SK-N-MC (cell line): ENCODE results near the gene FAM234A.
A peak's percentile ranks its signal among the peaks of the same experiment; 100 is the strongest.
"Not testable (repeated sequence)": the region's sequence is repeated elsewhere in the genome, so short reads cannot be mapped to it uniquely, and the experiment has no call there.

Experiments
- DNase-seq: peaks from one replicate; pipeline ENCODE4 v3.0.0-alpha.2; 2011; ENCODE audit warnings: low read depth, low spot score
- H3K27ac ChIP-seq: fragments of 200-600 bp; sonication (generic); 2 replicates; pipeline ENCODE4 v1.5.1; 2016; ENCODE audit warnings: mixed run types
- H3K36me3 ChIP-seq: fragments of 200-600 bp; sonication (generic); 2 replicates; pipeline ENCODE4 v1.6.1; 2017; ENCODE audit warnings: antibody characterized with exemption, low read length, mixed read lengths; ENCODE audit not compliant: insufficient read depth
- H3K4me3 ChIP-seq: fragments of 200-600 bp; sonication (generic); 2 replicates; pipeline ENCODE4 v1.5.1; 2016
- H3K9ac ChIP-seq: fragments of 200-600 bp; sonication (generic); 2 replicates; pipeline ENCODE4 v1.8.0; 2017; ENCODE audit warnings: mixed run types, mixed read lengths; ENCODE audit not compliant: insufficient read length
- H3K9me3 ChIP-seq: fragments of 200-600 bp; sonication (generic); 2 replicates; pipeline ENCODE4 v1.6.1; 2017; ENCODE audit warnings: low read depth, mild to moderate bottlenecking, antibody characterized with exemption, low read length, moderate library complexity, mixed read lengths
- EZH2 ChIP-seq: fragments of 200-600 bp; sonication (generic); IDR thresholded peaks from one replicate; pipeline ENCODE4 v1.6.1; 2017; ENCODE audit warnings: antibody characterized with exemption
- FOXP2 ChIP-seq: optimal IDR thresholded peaks from 2 replicates; pipeline ENCODE3; 2011; ENCODE audit warnings: mild to moderate bottlenecking, moderate library complexity; ENCODE audit not compliant: insufficient read depth; ENCODE audit errors: extremely low read length, control extremely low read depth
- POLR2AphosphoS5 ChIP-seq: IDR thresholded peaks from 2 replicates; pipeline ENCODE4 v1.6.1; 2012; ENCODE audit warnings: mild to moderate bottlenecking, low read depth, low read length, borderline replicate concordance

The FAM234A gene

GRCh38 chr16:228151-228851, 6.3 kb upstream of the FAM234A start:
- TF ChIP-seq POLR2AphosphoS5 (no peak), EZH2 (no peak), FOXP2 (no peak)
- H3K27ac ChIP-seq, result peak overlapping the region; percentile 93; the same call in 1 of the 2 replicates
- peak overlapping the region; percentile 93 for H3K4me3 ChIP-seq
- no peak for DNase-seq
- H3K9me3 ChIP-seq, result no peaks in the 10 kb centered on the region
- H3K9ac ChIP-seq, result peak overlapping the region; percentile 95
- peaks cover 52% of the 10 kb centered on the region for H3K36me3 ChIP-seq

GRCh38 chr16:228852-229730, 5.5 kb upstream of the FAM234A start, which contains the start of gene LUC7L:
LUC7L (minus strand) TSS chr16:229449; CDS start chr16:229339, 110 bp downstream.
- no peak for TF ChIP-seq FOXP2
- TF ChIP-seq POLR2AphosphoS5, result peak; percentile 99
- H3K27ac ChIP-seq, result peak within 1 kb of the TSS; percentile 93
- H3K4me3 ChIP-seq, result peak within 1 kb of the TSS; percentile 93
- H3K36me3 ChIP-seq, result peaks cover 44% of the 10 kb centered on the region
- peak within 1 kb of the TSS; percentile 95 for H3K9ac ChIP-seq
- DNase-seq, result no peak
- no peaks in the 10 kb centered on the region for H3K9me3 ChIP-seq

DNA sequence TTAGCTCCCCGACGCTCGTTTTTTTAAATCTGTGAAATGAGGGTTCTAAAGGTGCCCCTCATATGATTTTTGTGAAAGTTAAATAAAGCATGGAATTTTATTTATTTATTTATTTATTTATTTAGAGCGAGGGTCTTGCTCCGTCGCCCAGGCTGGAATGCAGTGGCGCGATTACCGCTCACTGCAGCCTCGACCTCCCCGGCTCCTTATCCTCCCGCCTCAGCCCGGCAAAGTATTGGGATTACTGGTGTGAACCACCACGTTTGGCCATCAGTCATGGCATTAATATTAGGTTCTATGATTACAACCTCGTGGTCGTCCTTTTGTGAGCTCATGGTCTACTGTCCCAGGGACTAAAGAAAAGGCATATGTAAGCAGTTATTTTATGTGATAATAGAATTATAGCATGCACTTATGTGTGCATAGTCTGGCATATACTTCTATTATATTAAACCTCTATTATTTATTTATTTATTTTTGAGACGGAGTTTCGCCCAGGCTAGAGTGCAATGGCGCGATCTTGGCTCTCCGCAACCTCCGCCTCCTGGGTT, 4.8 kb upstream of the FAM234A start:
- Histone ChIP-seq H3K9ac (no peak overlapping the region), H3K4me3 (peak overlapping the region; percentile 93)

DNA sequence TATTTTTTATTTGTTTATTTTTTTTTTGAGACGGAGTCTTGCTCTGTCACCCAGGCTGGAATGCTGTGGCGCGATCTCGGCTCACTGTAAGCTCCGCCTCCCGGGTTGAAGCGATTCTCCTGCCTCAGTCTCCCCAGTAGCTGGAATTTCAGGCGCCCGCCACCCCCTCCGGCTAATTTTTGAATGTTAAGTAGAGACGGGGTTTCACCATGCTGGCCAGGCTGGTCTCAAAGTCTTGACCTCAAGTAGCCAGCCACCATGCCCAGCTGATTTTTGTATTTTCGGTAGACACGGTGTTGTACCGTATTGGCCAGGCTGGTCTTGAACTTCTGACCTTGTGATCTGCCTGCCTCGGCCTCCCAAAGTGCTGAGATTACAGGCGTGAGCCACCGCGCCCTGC, 4.3 kb upstream of the FAM234A start:
- peaks cover 34% of the 10 kb centered on the region for H3K36me3 ChIP-seq
- H3K9me3 ChIP-seq, H3K9ac ChIP-seq, H3K27ac ChIP-seq, DNase-seq, H3K4me3 ChIP-seq: not testable (repeated sequence)

More for the DNA sequence above, 4.8 kb upstream of the FAM234A start:
- H3K36me3 ChIP-seq, result peaks cover 37% of the 10 kb centered on the region
- TF ChIP-seq POLR2AphosphoS5 (no peak), EZH2 (no peak), FOXP2 (no peak)
- H3K9me3 ChIP-seq, result no peaks in the 10 kb centered on the region
- no peak overlapping the region for H3K27ac ChIP-seq
- DNase-seq, result no peak

DNA sequence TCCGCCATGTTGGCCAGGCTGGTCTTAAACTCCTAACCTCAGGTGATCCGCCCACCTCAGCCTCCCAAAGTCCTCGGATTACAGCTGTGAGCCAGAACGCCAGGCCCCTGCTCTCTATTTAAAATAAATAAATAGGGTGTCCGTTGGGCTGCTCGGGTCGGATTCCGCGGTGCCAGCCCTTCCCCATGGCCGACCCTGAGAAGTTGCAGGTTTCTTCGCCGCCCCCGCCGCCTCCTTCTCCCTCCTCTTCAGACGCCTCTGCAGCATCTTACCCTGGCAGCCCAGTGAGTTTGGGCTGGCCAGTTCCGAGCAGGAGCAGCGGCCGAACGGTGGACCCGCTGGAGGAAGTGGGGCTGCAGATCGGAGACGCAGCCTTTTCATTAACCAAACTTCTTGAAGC, 3.7 kb upstream of the FAM234A start:
- H3K9ac ChIP-seq, result no peak overlapping the region
- no peak overlapping the region for H3K4me3 ChIP-seq
- no peak overlapping the region for H3K27ac ChIP-seq
- no peak for DNase-seq
- peaks cover 29% of the 10 kb centered on the region for H3K36me3 ChIP-seq
- no peaks in the 10 kb centered on the region for H3K9me3 ChIP-seq
- no peak for TF ChIP-seq EZH2

DNA sequence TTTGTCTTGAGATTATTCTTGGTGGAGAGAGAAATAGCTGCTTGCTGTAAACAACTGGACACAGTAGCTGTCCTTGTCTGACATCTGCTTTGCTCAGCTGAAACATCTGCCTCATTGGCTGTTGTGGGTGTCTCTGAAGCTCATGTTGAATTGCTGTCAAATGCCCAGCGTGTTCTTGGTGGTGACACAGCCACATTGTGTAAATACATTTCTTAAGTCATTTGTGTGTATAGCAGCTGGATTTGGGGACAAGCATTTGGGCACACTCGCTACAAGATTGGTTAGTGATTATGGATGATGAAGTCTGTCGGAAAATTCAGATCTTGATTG, 5.3 kb downstream of the FAM234A start:
- TF ChIP-seq FOXP2, result no peak
- TF ChIP-seq EZH2, result no peak
- no peak for TF ChIP-seq POLR2AphosphoS5
- Histone ChIP-seq H3K4me3 (no peak overlapping the region), H3K9me3 (no peaks in the 10 kb centered on the region), H3K9ac (no peak overlapping the region), H3K27ac (peak overlapping the region; percentile 29; the same call in 1 of the 2 replicates), H3K36me3 (peaks cover 3% of the 10 kb centered on the region; the same call in 1 of the 2 replicates)
- no peak for DNase-seq

GRCh38 chr16:240559-240958, 5.9 kb downstream of the FAM234A start:
- Histone ChIP-seq H3K9ac (no peak overlapping the region), H3K27ac (no peak overlapping the region), H3K36me3 (peaks cover 3% of the 10 kb centered on the region; the same call in 1 of the 2 replicates)

DNA sequence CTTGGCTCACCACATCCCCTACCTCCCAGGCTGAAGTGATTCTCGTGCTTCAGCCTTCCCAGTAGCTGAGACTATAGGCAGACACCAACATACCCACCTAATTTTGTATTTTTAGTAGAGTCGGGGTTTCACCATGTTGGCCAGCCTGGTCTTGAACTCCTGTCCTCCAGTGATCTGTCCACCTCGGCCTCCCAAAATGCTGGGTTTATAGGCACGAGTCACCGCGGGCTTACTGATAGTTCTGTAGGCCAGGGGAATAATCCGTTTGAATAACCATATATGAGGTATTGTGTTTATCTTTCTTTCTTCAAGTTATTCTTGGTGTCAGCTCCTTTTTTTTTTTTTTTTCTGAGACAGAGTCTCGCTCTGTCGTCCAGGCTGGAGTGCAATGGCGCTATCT, 7.7 kb downstream of the FAM234A start:
- no peak overlapping the region for H3K9ac ChIP-seq
- peak overlapping the region; percentile 25; the same call in 1 of the 2 replicates for H3K27ac ChIP-seq
- DNase-seq, result no peak
- no peak overlapping the region for H3K4me3 ChIP-seq
- H3K36me3 ChIP-seq, result peaks cover 1% of the 10 kb centered on the region; the same call in 1 of the 2 replicates
- no peaks in the 10 kb centered on the region for H3K9me3 ChIP-seq
- TF ChIP-seq POLR2AphosphoS5, result no peak
- no peak for TF ChIP-seq EZH2
- no peak for TF ChIP-seq FOXP2

More at GRCh38 chr16:240559-240958, 5.9 kb downstream of the FAM234A start:
- TF ChIP-seq FOXP2 (no peak), POLR2AphosphoS5 (no peak), EZH2 (no peak)
- no peak for DNase-seq
- no peak overlapping the region for H3K4me3 ChIP-seq
- H3K9me3 ChIP-seq, result no peaks in the 10 kb centered on the region
